DMS79 (cell line): ENCODE data around the gene AXIN2.

ENCODE experiments used
- DNase-seq: peaks from one replicate; lab custom pipeline; 2025; lab: John Stamatoyannopoulos, UW

Gene AXIN2, protein sequence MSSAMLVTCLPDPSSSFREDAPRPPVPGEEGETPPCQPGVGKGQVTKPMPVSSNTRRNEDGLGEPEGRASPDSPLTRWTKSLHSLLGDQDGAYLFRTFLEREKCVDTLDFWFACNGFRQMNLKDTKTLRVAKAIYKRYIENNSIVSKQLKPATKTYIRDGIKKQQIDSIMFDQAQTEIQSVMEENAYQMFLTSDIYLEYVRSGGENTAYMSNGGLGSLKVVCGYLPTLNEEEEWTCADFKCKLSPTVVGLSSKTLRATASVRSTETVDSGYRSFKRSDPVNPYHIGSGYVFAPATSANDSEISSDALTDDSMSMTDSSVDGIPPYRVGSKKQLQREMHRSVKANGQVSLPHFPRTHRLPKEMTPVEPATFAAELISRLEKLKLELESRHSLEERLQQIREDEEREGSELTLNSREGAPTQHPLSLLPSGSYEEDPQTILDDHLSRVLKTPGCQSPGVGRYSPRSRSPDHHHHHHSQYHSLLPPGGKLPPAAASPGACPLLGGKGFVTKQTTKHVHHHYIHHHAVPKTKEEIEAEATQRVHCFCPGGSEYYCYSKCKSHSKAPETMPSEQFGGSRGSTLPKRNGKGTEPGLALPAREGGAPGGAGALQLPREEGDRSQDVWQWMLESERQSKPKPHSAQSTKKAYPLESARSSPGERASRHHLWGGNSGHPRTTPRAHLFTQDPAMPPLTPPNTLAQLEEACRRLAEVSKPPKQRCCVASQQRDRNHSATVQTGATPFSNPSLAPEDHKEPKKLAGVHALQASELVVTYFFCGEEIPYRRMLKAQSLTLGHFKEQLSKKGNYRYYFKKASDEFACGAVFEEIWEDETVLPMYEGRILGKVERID

GRCh38 chr17:65561452-65562205 is at the start of gene AXIN2:
AXIN2 (minus strand) TSS chr17:65561648; CDS start chr17:65558620, 3,028 bp downstream.
- peak; percentile 11 for DNase-seq

GRCh38 chr17:65609749-65610148 is 48.3 kb upstream of the AXIN2 start:
- DNase-seq, result no peak

GRCh38 chr17:65609286-65609685 is 47.8 kb upstream of the AXIN2 start:
- DNase-seq, result no peak

GRCh38 chr17:65604070-65604469 is 42.6 kb upstream of the AXIN2 start:
- DNase-seq, result no peak

DNA sequence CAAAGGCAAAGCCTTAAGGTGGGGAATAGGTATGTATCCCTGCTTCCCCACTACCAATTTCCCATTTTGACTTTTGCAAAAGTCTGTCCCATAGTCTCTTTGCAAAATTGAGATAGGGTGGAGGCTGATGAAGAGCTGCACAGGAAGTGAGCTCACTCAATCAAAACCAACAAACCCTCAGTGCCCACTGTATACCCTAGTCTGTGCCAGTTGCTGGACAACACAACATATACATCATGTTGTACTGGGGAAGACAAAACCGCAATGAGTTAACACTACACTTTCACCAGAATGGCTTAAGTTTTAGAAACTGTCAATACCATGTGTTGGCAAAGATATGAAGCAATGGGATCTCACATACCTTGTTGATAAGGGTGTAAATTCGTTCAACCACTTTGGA is 40.4 kb upstream of the AXIN2 start:
- no peak for DNase-seq

- DNase-seq, result no peak
These were observed 39.7 kb upstream of the AXIN2 start for GRCh38 chr17:65601145-65601544.

- DNase-seq, result no peak
These were observed 39.1 kb upstream of the AXIN2 start for GRCh38 chr17:65600518-65600917.

- DNase-seq, result no peak
These were observed 38.2 kb upstream of the AXIN2 start for GRCh38 chr17:65599650-65600049.

GRCh38 chr17:65598746-65599145 is 37.3 kb upstream of the AXIN2 start:
- DNase-seq, result no peak

DNA sequence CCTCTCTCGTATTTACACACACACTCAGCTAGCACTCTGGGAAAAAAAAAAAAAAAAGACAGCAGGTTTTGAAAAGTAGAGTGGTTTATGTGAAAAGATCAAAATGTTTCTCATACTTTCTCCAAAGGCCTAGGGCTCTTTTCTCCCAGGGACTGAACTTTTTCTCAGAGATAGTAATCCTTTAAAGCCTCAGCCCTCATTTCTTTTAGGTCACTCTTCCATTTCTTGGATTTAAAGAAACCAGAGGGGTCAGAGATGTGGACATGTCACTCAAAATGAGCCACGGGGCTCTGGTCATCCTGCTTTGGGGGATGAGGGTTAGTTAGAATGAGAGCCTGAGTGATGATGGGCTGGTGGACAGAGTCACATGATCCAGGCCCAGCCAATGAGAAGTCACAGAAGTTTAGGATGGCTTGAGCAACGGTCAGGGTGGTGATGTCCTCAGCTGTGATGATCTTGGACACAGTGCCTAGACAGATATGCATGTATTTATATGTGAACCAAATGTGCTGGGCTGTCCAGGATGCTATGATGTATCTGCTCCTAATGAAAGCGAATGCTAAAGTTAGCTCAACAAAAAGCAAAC is 33.7 kb upstream of the AXIN2 start:
- no peak for DNase-seq

- DNase-seq, result no peak
These were observed 32.7 kb upstream of the AXIN2 start for GRCh38 chr17:65593855-65594845.

GRCh38 chr17:65593092-65593854 is 31.8 kb upstream of the AXIN2 start:
- no peak for DNase-seq

DNA sequence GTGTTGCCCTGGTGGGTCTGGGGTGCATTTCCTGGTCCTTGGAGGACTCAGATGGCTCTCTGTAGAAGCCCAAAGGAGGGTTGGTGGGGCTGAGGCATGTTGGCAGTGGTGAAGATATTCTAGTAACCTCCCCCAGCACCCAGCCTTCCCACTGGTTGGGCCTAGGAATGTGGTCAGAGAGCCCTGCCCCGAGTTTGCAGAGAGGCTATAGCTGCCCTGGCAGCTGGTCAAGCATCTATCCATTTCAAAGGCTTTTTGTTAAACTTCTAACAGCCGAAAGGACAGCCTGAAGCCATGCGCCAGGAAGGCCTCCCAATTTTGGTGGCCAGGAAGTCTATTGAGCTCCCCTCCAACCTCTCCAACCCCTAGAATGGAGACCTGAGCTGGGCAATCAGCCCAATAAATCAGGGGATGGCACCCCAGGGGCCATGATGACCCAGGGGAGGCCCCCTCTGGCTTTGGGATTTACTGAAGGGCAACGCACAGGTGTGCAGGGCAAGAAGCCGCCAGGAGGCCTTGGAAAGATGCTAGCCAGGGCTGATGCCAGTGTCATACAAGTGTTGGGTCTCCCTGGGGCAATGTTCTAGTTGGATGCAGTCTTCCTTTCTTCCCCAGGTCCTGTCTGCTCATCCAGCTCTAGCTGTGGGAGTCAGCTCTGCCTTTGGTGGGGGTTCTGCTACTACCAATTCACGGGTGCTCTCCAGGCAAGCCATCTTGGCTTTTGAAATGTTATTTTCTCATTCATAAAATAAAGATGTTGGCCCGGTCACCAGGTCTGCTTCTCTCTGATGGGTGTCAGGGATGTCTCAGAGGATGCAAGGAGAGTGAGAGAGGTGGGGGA is 30.9 kb upstream of the AXIN2 start:
- no peak for DNase-seq

- no peak for DNase-seq
These were observed 27.9 kb upstream of the AXIN2 start for GRCh38 chr17:65589321-65589720.

GRCh38 chr17:65588181-65588808 is 26.8 kb upstream of the AXIN2 start:
- no peak for DNase-seq

GRCh38 chr17:65587534-65588180 is 26.2 kb upstream of the AXIN2 start:
- no peak for DNase-seq

GRCh38 chr17:65586899-65587298 is 25.5 kb upstream of the AXIN2 start:
- DNase-seq, result no peak
